ENCODE results near the gene RPS3A.
"Not testable (repeated sequence)": the region's sequence is repeated elsewhere in the genome, so short reads cannot be mapped to it uniquely, and the experiment has no call there.

The RPS3A gene

GRCh38 chr4:151114986-151115385, 15.6 kb downstream of the RPS3A start:
- no peak for DNase-seq (ENCODE audit: low read depth in 2 of 2)

DNA sequence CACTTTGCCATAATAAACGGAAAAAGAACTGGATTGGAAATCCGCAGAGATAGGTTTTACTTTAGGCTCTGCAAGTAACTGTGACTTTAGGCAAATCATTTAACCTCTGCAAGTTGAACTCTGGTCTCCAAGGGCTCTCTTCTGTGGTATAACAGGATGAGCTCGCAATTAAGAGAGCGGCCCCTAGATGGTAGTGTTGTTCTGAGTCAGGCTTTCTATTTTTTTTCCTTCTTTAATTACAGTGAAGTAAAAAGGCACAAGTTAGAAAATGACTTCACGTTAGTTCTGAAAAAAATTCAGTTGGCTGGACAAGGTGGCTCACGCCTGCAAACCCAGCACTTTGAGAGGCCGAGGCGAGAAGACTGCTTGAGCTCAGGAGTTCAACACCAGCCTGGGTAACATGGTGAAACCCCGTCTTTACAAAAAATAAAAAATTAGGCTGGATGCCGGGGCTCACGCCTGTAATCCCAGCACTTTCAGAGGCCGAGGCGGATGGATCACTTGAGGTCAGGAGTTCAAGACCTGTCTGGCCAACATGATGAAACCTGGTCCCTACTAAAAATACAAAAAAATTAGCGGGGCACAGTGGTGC, 18.0 kb downstream of the RPS3A start:
- no peak for DNase-seq (ENCODE audit: low read depth in 2 of 2)

DNA sequence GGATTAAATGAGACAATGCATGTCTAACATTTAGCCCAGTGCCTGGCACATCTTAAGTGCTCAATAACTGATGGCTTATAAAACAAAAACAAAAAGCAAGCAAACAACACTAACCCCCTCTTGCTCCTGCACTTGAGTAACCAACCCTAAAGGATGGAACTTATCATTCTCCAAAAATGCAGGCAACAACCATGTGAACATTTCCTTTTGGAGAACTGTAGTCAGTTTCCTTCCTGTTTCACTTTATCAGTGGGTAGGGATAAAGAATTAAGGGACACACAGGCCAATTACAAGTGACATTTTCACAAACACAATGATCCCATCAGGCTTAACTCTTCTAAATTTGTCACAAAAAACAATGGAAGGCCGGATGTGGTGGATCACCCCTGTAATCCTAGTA, 30.4 kb downstream of the RPS3A start:
- no peak for DNase-seq (ENCODE audit: low read depth in 2 of 2)

GRCh38 chr4:151133311-151133710, 33.9 kb downstream of the RPS3A start:
- no peak for DNase-seq (ENCODE audit: low read depth in 2 of 2)

GRCh38 chr4:151136048-151136447, 36.6 kb downstream of the RPS3A start:
- not testable (repeated sequence) for DNase-seq (ENCODE audit: low read depth in 2 of 2)

DNA sequence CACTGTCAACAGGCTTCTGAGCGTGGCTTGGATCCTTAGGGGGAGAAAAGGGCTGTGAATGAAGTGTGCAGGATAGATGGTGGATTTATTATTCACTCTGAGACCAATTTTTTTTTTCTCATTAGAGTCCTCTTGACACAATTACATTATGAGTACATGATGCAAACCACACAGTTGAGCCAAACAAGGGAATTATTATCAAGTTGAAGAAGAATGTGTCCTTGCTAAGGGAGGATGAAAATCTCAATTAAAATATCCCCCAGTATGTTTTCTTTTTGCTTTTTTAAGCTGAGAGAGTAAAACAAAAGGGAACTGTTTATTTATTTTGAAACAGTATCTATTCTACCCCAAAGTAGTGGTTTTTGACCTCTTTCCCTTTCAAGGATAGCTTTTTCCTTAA, 40.4 kb downstream of the RPS3A start:
- DNase-seq (ENCODE audit: low read depth in 2 of 2): no peak

- DNase-seq (ENCODE audit: low read depth in 2 of 2): no peak
Observed at GRCh38 chr4:151142758-151143157, 43.3 kb downstream of the RPS3A start.

DNA sequence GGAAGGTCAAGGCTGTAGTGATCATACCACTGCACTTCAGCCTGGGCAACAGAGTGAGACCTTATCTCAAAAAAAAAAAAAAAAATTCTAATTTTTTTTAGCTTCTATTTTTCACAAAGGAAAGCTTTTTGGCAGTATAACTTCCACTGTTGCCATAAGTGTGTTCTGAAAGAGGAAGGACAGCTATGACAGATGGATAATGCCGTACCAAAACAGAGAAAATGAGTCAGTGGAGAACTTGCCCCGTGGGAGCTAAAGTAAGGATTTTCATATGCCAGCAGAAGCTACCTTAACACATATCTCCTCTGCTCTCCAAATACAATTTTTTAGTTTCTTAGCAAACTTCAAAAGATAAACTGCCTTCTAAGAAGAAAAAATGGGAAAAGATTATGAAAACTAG, 43.7 kb downstream of the RPS3A start:
- DNase-seq (ENCODE audit: low read depth in 2 of 2): no peak

DNA sequence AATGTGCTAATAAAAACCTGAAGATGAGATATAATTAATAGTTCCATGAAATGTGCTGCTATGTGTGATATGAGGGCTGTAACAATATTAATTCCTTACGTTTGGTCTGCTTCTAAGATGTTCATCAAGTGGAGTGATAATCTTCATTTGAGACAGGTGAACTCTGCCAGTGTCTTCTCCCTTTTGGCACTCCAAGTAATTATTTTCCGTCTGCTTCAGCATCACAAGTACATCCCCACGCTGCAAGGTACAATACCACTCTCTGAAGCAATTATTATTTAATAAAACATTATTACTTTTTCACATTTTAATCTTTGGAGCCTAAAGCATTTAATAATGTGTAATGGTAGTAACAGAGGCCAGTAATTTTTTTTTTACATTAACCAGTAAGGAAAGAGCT, 44.4 kb downstream of the RPS3A start:
- DNase-seq (ENCODE audit: low read depth in 2 of 2): no peak

DNA sequence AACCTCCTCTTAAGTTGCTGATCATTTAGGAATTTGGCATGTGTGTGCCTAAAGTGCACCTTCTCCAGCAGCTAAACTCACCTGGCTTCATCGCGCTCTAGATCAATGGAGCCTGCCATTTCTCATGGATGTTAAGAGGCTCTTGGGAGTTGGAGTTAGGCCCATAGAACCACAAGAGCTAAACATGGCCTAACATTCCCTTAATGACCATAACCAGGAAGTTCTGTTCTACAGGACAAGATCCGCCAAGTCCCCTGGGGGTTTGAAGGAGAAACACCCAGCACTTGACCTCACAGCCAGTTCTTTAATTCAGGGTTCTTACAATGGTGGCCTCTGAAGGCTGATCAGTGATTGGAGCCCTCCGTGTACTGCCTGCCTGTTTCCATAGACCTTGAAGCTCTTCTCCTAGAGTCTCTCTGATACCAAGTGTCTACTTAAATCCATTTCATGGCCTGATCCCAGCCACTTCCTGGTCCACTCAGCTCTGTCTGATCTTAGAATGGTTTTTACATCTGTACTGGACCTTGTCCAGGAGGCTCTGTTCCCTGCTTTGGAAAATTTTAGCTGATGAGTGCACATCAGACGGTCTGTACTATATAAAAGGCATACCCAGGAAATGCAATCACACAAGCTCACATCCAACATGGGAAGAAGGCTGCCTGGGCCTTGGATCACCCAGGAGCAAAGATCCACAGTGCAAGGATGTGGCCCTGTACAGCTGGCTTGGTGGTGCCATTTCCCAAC, 45.1 kb downstream of the RPS3A start:
- DNase-seq (ENCODE audit: low read depth in 2 of 2): no peak

- DNase-seq (ENCODE audit: low read depth in 2 of 2): no peak
Observed at GRCh38 chr4:151147000-151147399, 47.6 kb downstream of the RPS3A start.

- DNase-seq (ENCODE audit: low read depth in 2 of 2): no peak
Observed at GRCh38 chr4:151148261-151148660, 48.8 kb downstream of the RPS3A start.

DNA sequence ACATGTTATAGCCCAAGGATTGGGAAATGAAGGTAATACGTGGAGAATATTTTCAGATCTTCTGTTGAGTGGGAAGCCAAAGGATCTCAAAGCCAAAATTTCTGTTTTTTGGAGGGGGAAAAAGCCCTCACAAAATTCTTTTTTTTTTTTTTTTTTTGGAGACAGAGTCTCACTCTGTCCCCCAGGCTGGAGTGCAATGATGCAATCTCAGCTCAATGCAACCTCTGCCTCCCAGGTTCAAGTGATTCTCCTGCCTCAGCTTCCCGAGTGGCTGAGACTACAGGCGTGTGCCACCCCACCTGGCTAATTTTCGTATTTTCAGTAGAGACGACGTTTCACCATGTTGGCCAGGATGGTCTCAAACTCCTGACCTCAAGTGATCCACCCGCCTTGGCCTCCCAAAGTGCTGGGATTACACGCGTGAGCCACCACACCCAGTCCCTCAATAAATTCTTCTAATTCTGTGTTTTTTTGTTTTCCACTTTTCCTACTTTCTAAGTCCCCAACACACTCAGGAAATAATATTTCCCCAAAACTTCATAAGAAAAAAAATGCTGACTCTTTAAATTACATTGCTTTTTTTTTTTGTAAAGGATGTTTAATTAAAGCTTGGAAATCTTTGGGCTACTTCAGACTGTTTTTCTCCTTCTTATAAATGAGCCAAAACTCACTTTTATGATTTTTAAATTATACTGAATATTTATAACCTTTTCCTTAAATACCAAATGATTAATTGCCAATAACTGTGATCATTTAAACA, 51.6 kb downstream of the RPS3A start:
- no peak for DNase-seq (ENCODE audit: low read depth in 2 of 2)

DNA sequence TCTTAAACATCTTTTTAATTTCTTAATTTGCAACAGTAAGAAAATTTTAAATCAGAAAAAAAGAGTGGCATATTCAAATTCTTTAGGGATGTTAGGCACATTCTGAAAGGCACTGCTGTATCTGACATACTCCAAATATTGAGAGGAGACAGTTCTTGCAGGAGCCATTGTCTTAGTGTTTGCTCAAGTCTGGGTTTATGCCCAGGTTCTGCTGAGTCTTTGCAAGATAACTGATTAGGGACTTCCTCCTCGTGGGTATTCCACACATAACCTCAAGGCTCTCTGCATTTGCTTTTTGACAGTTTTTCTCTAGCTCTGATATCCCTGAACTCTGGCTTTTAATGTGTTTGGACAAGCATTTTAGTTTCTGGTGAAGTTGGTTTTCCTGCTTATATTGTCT, 52.6 kb downstream of the RPS3A start:
- DNase-seq (ENCODE audit: low read depth in 2 of 2): no peak

DNA sequence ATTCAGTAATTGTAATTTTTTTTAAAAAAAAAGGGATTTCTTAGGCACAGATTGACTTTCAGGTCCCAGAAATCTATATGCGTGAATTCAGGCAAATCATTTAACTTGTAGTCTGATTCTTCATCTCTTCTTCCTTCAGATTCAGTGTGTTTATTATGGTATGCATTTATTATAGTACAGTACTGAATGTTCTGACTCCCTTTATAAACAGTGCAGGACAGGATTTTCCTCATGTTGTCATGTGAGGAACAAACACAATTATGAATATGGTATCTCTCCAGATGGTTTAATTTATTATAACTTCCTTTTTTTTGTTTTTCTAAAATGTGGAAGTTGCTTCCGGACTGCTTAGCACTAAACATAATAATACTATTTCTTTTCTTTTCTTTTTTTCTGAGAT, 54.2 kb downstream of the RPS3A start:
- DNase-seq (ENCODE audit: low read depth in 2 of 2): no peak
